Endothelial cell of umbilical vein (primary cell): ENCODE data around the gene LONP2. TPM values are rescaled to one million over a fixed set of nuclear protein-coding genes. Genes with fewer than 3 reads are reported as not detected.

Experiments used
- BruUV-seq: library from RNA; stranded (reverse); fragments of 400-500 nt; replicated peaks from 2 replicates; lab custom pipeline; 2021; lab: Mats Ljungman, UMichigan
- CTCF ChIA-PET: fragments of 300-600, 350-600 bp; sonication (Branson Sonifier 250); formaldehyde crosslinking; loops from one replicate; lab custom pipeline; 2021; ENCODE audit warnings: antibody characterized with exemption, inconsistent platforms; lab: Charles Lee
- POLR2A ChIA-PET: fragments of 300-600, 350-600 bp; sonication (Branson Sonifier 250); formaldehyde crosslinking; loops from one replicate; lab custom pipeline; 2021; ENCODE audit warnings: antibody characterized with exemption, inconsistent platforms; lab: Charles Lee
- DNase-seq: peaks from one replicate; pipeline ENCODE4 v3.0.0-alpha.2; 2011; ENCODE audit warnings: low read depth, low spot score
- FAIRE-seq: peaks from 2 replicates; lab custom pipeline; 2011; peaks lifted over from hg19 to GRCh38; lab: Jason Lieb, UNC
- H2AFZ ChIP-seq: 2 replicates; pipeline ENCODE4 v1.6.0; 2012; ENCODE audit warnings: low read depth, low read length, control low read depth, inconsistent platforms
- H3K27ac ChIP-seq: 2 replicates; pipeline ENCODE4 v1.5.1; 2011; ENCODE audit warnings: low read depth, mild to moderate bottlenecking, control low read depth, low read length, moderate library complexity; ENCODE audit not compliant: insufficient read depth
- H3K27me3 ChIP-seq, 2 experiments: 2 replicates each; pipeline versions ENCODE4 v1.6.0 to v1.6.1; 2011; ENCODE audit warnings: low read length in 2 of 2, mixed read lengths in 1 of 2; ENCODE audit not compliant: control insufficient read depth in 2 of 2, insufficient read depth in 2 of 2
- H3K36me3 ChIP-seq, 2 experiments: 2 replicates in 1 of 2; 3 replicates in 1 of 2; pipeline ENCODE4 v1.5.1; 2011; ENCODE audit warnings: low read length in 2 of 2, mild to moderate bottlenecking in 1 of 2, moderate library complexity in 1 of 2; ENCODE audit not compliant: control insufficient read depth in 2 of 2, insufficient read depth in 2 of 2; ENCODE audit errors: extremely low read depth in 1 of 2
- H3K4me1 ChIP-seq: 3 replicates; pipeline ENCODE4 v1.5.1; 2011; ENCODE audit warnings: mild to moderate bottlenecking, low read length; ENCODE audit not compliant: control insufficient read depth, insufficient read depth; ENCODE audit errors: extremely low read depth
- H3K4me2 ChIP-seq: 2 replicates; pipeline ENCODE4 v1.6.1; 2011; ENCODE audit warnings: low read length, control low read depth, mixed read lengths; ENCODE audit not compliant: insufficient read depth
- H3K4me3 ChIP-seq, 3 experiments: fragments of 200-600 bp in 1 of 3; sonication (generic), shearing (Covaris generic) in 1 of 3; replicated peaks in 1 of 3; 2 replicates each; pipeline ENCODE4 v1.5.1; 2011 to 2016; ENCODE audit warnings: control low read depth in 3 of 3, low read length in 3 of 3, mild to moderate bottlenecking in 2 of 3, inconsistent platforms in 1 of 3, low read depth in 1 of 3, moderate library complexity in 1 of 3; ENCODE audit not compliant: insufficient read depth in 1 of 3
- H3K79me2 ChIP-seq: 2 replicates; pipeline ENCODE4 v1.6.0; 2012; ENCODE audit warnings: low read length, inconsistent platforms; ENCODE audit not compliant: control insufficient read depth, insufficient read depth
- H3K9ac ChIP-seq: replicated peaks from 2 replicates; pipeline ENCODE3; 2011; ENCODE audit warnings: low read length, control low read depth; ENCODE audit not compliant: insufficient read depth; ENCODE audit errors: extremely low read depth
- H3K9me1 ChIP-seq: replicated peaks from 3 replicates; pipeline ENCODE4 v1.6.0; 2011; ENCODE audit warnings: mild to moderate bottlenecking, low read length; ENCODE audit not compliant: control insufficient read depth, insufficient read depth; ENCODE audit errors: extremely low read depth
- H3K9me3 ChIP-seq: replicated peaks from 2 replicates; pipeline ENCODE4 v1.5.1; 2012; ENCODE audit warnings: low read length, inconsistent platforms; ENCODE audit not compliant: control insufficient read depth, insufficient read depth
- H4K20me1 ChIP-seq: replicated peaks from 2 replicates; pipeline ENCODE3; 2011; ENCODE audit warnings: mild to moderate bottlenecking, low read length; ENCODE audit not compliant: control insufficient read depth, insufficient read depth; ENCODE audit errors: extremely low read depth
- EZH2 ChIP-seq: IDR thresholded peaks from 2 replicates; pipeline ENCODE4 v1.6.1; 2012; ENCODE audit warnings: borderline replicate concordance, low read depth, mild to moderate bottlenecking, moderate library complexity, low read length, inconsistent platforms; ENCODE audit not compliant: severe bottlenecking
- FOS ChIP-seq: IDR thresholded peaks from 2 replicates; pipeline ENCODE4 v1.6.1; 2011; ENCODE audit warnings: mild to moderate bottlenecking, low read length, moderate library complexity, borderline replicate concordance; ENCODE audit not compliant: insufficient read depth
- GATA2 ChIP-seq: IDR thresholded peaks from 2 replicates; pipeline ENCODE4 v1.7.0; 2011; ENCODE audit warnings: low read depth, mild to moderate bottlenecking, moderate library complexity, mixed read lengths, low read length; ENCODE audit not compliant: insufficient read length, insufficient read depth
- JUN ChIP-seq: IDR thresholded peaks from 2 replicates; pipeline ENCODE4 v1.6.1; 2011; ENCODE audit warnings: borderline replicate concordance, low read depth; ENCODE audit not compliant: insufficient read length, insufficient read depth
- MYC ChIP-seq: IDR thresholded peaks from one replicate; pipeline ENCODE4 v1.6.1; 2011; ENCODE audit warnings: mild to moderate bottlenecking, low read depth, low read length
- POLR2A ChIP-seq: IDR thresholded peaks from 2 replicates; pipeline ENCODE4 v1.6.1; 2012; ENCODE audit warnings: low read depth, mild to moderate bottlenecking, control low read depth, low read length
- POLR2AphosphoS5 ChIP-seq: IDR thresholded peaks from 2 replicates; pipeline ENCODE4 v1.6.1; 2012; ENCODE audit warnings: low read depth, mild to moderate bottlenecking, control low read depth, low read length, moderate library complexity; ENCODE audit not compliant: insufficient read depth
- dilution Hi-C: fragments of 300-500 bp; cut with MboI; formaldehyde crosslinking; loops from one replicate; pipeline ENCODE4 v1.15.0; 2019; ENCODE audit warnings: low sequenced_read_pairs; ENCODE audit not compliant: extremely low pct_ligation_motif_present
- intact Hi-C: fragments of 100-400 bp; cut with micrococcal nuclease; formaldehyde crosslinking; loops from one replicate; pipeline ENCODE4 v1.10.0; 2022
- polyA plus RNA-seq, 4 experiments: library from polyadenylated mRNA; depleted of rRNA in 3 of 4; stranded (reverse) in 3 of 4; unstranded in 1 of 4; fragments of >200 nt; gene quantifications; 2 replicates each; pipeline versions ENCODE4 v1.2.1 to v1.2.3, GENCODE V29; 2011 to 2012; ENCODE audit warnings: missing spikeins in 1 of 4
- total RNA-seq: library from RNA; stranded (reverse); gene quantifications from 2 replicates; pipeline ENCODE4 v1.2.3, GENCODE V29; 2021
- TF ChIP-seq, protein P1 (sequence below): IDR thresholded peaks from 2 replicates; pipeline ENCODE4 v1.6.1; 2011; ENCODE audit not compliant: insufficient read depth, insufficient read length
- TF ChIP-seq, protein P2 (sequence below), 2 donors: IDR thresholded peaks; 1 replicate in 1 of 2; 2 replicates in 1 of 2; pipeline ENCODE4 v1.5.1; 2011; ENCODE audit warnings: low read length in 2 of 2, mild to moderate bottlenecking in 2 of 2, moderate library complexity in 2 of 2, control low read depth in 1 of 2, inconsistent platforms in 1 of 2, low read depth in 1 of 2; ENCODE audit not compliant: insufficient read depth in 1 of 2; ENCODE audit errors: extremely low read depth in 1 of 2

Gene LONP2
- total and polyA plus RNA-seq, 2 donors (not counting 3 experiments of a cell fraction or from before 2014, with no cell fraction given), result 13.5 to 38.4 TPM

DNA sequence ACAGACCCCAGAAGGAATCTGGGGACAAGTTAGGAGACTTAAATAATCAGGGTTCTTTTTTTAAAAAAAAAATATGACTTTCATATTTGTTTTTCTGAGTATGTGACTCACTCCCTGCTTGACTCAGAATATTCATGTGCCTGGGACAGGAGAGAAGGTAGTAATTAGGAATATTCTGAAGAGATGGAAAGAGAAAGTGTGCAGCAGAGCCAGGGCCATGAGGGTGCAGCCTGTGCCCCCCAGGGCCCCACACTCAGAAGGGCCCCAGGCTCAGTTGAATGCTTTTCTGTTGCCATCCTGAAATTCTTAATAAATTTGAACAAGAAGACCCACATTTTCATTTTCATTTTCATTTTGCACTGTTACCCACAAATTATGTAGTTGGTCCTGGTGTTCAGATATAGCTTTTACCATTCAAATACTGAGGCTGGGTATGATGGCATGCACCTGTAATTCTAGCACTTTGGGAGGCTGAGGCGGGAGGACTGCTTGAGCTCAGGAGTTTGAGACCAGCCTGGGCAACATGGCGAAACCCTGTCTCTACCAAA, 11.5 kb upstream of the LONP2 start:
- no peaks in the 10 kb centered on the region for H3K79me2 ChIP-seq
- no peak for FAIRE-seq
- no peak overlapping the region for H2AFZ ChIP-seq
- peak; percentile 28 for TF ChIP-seq FOS
- TF ChIP-seq, protein P1, sequence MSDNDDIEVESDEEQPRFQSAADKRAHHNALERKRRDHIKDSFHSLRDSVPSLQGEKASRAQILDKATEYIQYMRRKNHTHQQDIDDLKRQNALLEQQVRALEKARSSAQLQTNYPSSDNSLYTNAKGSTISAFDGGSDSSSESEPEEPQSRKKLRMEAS, result no peak
- CTCF ChIA-PET, result interaction anchor here (1.3 to 5.9 kb wide), 3 partner anchors 26 to 397 kb away, joined by 3 to 85 read pairs (median 54); no protein-coding TSS in a partner anchor
- no TSS peak for BruUV-seq
- peaks cover 0 to 2% of the 10 kb centered on the region in 2 experiments for H3K27me3 ChIP-seq
- H4K20me1 ChIP-seq, result no peaks in the 10 kb centered on the region
- H3K4me3 ChIP-seq, result no peak overlapping the region
- H3K4me2 ChIP-seq, result no peak overlapping the region
- dilution Hi-C loops (no loop called here), intact Hi-C loops (loop anchor here (1.0 to 2.0 kb wide), 3 partner anchors 84 to 398 kb away; no protein-coding TSS in a partner anchor)
- no peaks in the 10 kb centered on the region for H3K9me3 ChIP-seq
- no peak for DNase-seq
- H3K27ac ChIP-seq, result no peak overlapping the region
- no peaks in the 10 kb centered on the region for H3K4me1 ChIP-seq
- no peak overlapping the region for H3K9ac ChIP-seq
- H3K36me3 ChIP-seq, result no peaks in the 10 kb centered on the region
- H3K9me1 ChIP-seq, result no peaks in the 10 kb centered on the region
- POLR2A ChIA-PET, result no interaction called here

DNA sequence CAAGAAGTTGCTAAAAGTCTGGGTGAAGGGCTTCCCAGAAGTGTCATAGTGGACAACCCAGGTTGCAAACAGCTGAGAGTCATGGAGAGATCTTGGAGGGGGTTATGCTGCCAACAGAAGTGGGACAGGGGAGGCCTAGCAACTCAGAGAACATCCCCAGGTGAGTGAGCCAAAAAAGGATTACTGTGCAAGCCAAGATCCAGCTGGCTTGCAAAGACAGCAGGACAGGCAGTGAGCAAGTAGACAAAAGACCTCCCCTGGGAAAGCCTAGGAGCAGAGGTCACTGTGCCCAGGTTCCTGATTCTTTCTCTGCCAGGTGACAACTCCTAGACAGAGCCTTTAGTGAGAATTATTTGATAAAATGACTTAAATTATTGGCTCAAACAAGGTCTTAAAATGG, 9.5 kb upstream of the LONP2 start:
- no peaks in the 10 kb centered on the region for H3K79me2 ChIP-seq
- H2AFZ ChIP-seq, result no peak overlapping the region
- no peak overlapping the region for H3K9ac ChIP-seq
- H3K36me3 ChIP-seq, result no peaks in the 10 kb centered on the region
- DNase-seq, result no peak
- H3K9me1 ChIP-seq, result no peaks in the 10 kb centered on the region
- no peaks in the 10 kb centered on the region for H3K4me1 ChIP-seq
- CTCF ChIA-PET, result interaction anchor here (2.6 to 5.9 kb wide), 2 partner anchors 389 to 395 kb away, joined by 10 to 85 read pairs; no protein-coding TSS in a partner anchor
- intact Hi-C loops, result no loop called here
- no peak overlapping the region for H3K4me3 ChIP-seq
- H3K4me2 ChIP-seq, result no peak overlapping the region
- no peak for FAIRE-seq
- no peak for TF ChIP-seq EZH2
- no peak for TF ChIP-seq FOS
- TF ChIP-seq JUN, result no peak
- no peak for TF ChIP-seq MYC
- TF ChIP-seq, protein P1, result no peak
- TF ChIP-seq POLR2AphosphoS5, result no peak
- no peak for TF ChIP-seq GATA2
- TF ChIP-seq, protein P2, sequence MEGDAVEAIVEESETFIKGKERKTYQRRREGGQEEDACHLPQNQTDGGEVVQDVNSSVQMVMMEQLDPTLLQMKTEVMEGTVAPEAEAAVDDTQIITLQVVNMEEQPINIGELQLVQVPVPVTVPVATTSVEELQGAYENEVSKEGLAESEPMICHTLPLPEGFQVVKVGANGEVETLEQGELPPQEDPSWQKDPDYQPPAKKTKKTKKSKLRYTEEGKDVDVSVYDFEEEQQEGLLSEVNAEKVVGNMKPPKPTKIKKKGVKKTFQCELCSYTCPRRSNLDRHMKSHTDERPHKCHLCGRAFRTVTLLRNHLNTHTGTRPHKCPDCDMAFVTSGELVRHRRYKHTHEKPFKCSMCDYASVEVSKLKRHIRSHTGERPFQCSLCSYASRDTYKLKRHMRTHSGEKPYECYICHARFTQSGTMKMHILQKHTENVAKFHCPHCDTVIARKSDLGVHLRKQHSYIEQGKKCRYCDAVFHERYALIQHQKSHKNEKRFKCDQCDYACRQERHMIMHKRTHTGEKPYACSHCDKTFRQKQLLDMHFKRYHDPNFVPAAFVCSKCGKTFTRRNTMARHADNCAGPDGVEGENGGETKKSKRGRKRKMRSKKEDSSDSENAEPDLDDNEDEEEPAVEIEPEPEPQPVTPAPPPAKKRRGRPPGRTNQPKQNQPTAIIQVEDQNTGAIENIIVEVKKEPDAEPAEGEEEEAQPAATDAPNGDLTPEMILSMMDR (IDR thresholded peaks at IDR 0.05; ENCODE audit: extremely low read depth in 1 of 2, insufficient read depth in 1 of 2, low read depth in 1 of 2, low read length in 2 of 2), result no peak
- no peak for TF ChIP-seq POLR2A
- no peaks in the 10 kb centered on the region for H3K9me3 ChIP-seq
- no TSS peak for BruUV-seq
- no peaks in the 10 kb centered on the region for H4K20me1 ChIP-seq
- dilution Hi-C loops, result no loop called here
- peaks cover 0 to 2% of the 10 kb centered on the region in 2 experiments for H3K27me3 ChIP-seq
- POLR2A ChIA-PET, result no interaction called here
- H3K27ac ChIP-seq, result no peak overlapping the region
